IPS-18c (cell line): Measurements from ENCODE around the gene MAPK1.
"Not testable (repeated sequence)": the region's sequence is repeated elsewhere in the genome, so short reads cannot be mapped to it uniquely, and the experiment has no call there.

Experiments
- H3K4me3 ChIP-seq: 2 replicates; pipeline ENCODE4 v1.7.0; 2013; ENCODE audit warnings: low read depth, mild to moderate bottlenecking, low read length, moderate library complexity; ENCODE audit not compliant: insufficient read depth
- H3K9me3 ChIP-seq: one replicate; pipeline ENCODE4 v1.6.1; 2013; ENCODE audit warnings: mild to moderate bottlenecking, low read length, moderate library complexity; ENCODE audit not compliant: control insufficient read depth, insufficient read depth

The MAPK1 gene

GRCh38 chr22:21790359-21790758 lies 77.1 kb downstream of the MAPK1 start:
- no peak overlapping the region for H3K4me3 ChIP-seq
- H3K9me3 ChIP-seq = no peaks in the 10 kb centered on the region

DNA sequence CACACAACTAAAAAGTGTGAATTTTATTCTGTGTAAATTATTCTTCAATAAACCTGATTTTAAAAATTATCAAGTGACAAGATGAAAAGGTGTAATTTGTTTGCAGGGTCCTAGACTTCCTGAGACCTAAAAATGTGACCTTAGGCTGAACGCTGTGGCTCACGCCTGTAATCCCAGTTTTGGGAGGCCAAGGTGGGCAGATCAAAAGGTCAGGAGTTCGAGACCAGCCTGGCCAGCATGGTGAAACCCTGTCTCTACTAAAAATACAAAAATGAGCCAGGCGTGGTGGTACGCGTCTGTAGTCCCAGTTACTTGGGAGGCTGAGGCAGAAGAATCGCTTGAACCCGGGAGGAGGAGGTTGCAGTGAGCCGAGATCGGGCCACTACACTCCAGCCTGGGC lies 79.9 kb downstream of the MAPK1 start:
- H3K4me3 ChIP-seq, H3K9me3 ChIP-seq: not testable (repeated sequence)

DNA sequence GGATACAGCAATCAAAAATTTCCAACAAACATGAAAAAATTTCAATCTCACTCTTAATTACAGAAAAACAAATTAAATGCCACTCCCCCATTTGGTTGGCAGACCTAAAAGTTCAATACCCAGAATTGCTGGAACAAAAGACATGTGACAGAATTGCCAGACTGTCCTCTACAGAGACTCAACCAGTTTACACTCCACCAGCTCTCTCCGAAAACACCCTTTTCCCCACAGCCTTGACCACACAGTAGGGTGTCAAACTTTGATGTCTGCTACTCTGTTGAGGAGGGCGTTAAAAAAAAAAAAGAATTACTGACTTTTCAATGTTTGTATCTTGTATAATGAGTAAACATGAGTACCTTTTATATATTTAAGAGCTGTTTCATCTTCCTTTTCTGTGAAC lies 87.2 kb downstream of the MAPK1 start:
- Histone ChIP-seq H3K9me3 (no peaks in the 10 kb centered on the region), H3K4me3 (no peak overlapping the region)

DNA sequence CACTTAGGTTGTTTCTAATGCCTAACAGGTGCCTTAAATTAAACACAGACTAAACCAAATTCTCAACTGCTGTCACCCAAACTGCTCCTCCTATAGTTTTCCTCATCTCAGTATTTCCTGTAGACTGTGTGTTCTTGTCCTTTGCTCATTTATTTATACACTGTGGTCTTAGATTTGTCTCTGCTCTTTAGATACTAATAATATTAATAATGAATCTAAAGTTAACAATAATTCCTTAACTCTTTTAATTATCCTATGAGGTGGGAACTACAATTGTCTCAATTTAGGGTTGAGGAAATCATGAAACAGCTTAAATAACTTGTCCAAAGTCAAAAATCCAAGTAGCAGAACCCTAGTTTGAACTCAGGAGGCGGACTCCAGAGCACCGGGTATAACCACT lies 88.0 kb downstream of the MAPK1 start:
- Histone ChIP-seq H3K9me3 (no peaks in the 10 kb centered on the region), H3K4me3 (no peak overlapping the region)

- no peaks in the 10 kb centered on the region for H3K9me3 ChIP-seq
- H3K4me3 ChIP-seq = no peak overlapping the region
These were observed 88.6 kb downstream of the MAPK1 start for GRCh38 chr22:21778705-21779363.

DNA sequence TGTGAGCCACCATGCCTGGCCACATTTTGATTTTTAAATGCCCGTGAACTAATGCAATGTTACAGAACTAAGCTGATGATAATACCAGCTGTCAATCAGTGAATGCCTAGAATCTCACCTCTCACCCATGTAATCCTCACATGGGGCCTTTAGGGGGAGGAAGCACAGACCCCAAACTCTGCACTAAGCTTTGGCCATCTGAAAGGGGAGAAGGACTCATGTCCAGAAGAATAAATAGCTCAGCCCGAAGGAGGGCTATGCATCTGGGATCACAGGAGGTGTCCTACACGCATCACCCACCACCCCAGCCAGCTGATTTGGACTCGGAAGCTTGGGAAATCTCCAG lies 95.8 kb downstream of the MAPK1 start:
- Histone ChIP-seq H3K9me3 (no peaks in the 10 kb centered on the region), H3K4me3 (no peak overlapping the region)

- no peak overlapping the region for H3K4me3 ChIP-seq
- H3K9me3 ChIP-seq = no peaks in the 10 kb centered on the region
These were observed 99.0 kb downstream of the MAPK1 start for GRCh38 chr22:21768435-21768834.

- H3K4me3 ChIP-seq = no peak overlapping the region
- no peaks in the 10 kb centered on the region for H3K9me3 ChIP-seq
These were observed 100.6 kb downstream of the MAPK1 start for GRCh38 chr22:21766691-21767462.

DNA sequence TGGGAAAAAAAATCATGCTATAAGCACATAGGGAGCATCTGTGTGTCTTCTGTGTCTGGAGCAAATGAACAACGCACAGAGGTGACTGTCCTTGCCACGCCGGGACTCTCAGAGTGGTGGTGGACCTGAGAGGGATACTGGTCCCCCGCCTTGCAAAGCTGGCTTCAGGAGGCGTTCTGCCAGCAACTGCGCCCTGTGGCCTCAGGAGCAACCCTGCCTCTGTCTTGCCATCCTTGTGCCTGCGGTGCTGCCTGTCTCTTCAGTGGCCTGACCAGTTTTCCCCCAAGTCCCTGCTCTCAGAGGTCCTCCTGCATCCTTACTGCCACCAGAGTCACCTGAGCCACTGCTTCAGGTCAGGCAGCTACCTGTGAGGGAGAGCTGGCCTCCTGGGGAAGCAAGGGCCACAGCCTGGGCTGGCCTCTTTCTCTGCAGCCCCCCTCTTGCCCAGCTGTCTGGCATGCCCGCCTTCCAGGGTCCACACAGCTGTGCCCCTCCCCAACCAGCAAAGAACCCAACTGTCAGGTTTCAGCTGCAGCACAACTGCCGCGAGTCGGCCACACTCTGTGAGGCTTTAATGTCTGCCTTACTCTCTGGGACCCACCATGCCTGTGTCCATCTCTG lies 101.4 kb downstream of the MAPK1 start:
- Histone ChIP-seq H3K9me3 (no peaks in the 10 kb centered on the region), H3K4me3 (no peak overlapping the region)

GRCh38 chr22:21764038-21764804 lies 103.2 kb downstream of the MAPK1 start:
- H3K4me3 ChIP-seq = no peak overlapping the region
- H3K9me3 ChIP-seq = no peaks in the 10 kb centered on the region

- H3K9me3 ChIP-seq = no peaks in the 10 kb centered on the region
- no peak overlapping the region for H3K4me3 ChIP-seq
These were observed 104.5 kb downstream of the MAPK1 start for GRCh38 chr22:21762712-21763581.

GRCh38 chr22:21761994-21762680 lies 105.3 kb downstream of the MAPK1 start:
- no peak overlapping the region for H3K4me3 ChIP-seq
- H3K9me3 ChIP-seq = no peaks in the 10 kb centered on the region

DNA sequence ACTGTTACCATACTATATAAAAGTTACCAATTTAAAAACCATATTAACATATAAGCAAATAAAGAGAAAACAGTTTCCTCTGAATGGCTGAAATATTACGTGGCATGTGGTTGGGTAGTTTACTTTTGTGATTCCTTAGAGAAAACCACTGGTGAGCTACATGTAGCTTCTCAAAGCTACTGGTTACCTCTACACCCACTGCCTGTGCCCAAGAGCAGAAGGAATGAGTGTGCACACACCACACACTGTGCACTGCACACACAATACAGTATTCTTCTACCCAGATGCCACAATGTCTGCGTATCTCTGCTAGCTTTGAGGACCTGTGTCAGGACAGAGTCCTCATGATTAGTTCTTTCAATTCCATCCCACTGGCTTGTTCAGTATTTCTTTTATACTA lies 106.4 kb downstream of the MAPK1 start:
- no peak overlapping the region for H3K4me3 ChIP-seq
- no peaks in the 10 kb centered on the region for H3K9me3 ChIP-seq

GRCh38 chr22:21760640-21761039 lies 106.8 kb downstream of the MAPK1 start:
- H3K9me3 ChIP-seq = no peaks in the 10 kb centered on the region
- no peak overlapping the region for H3K4me3 ChIP-seq

GRCh38 chr22:21759646-21760376 lies 107.6 kb downstream of the MAPK1 start:
- Histone ChIP-seq H3K4me3 (no peak overlapping the region), H3K9me3 (no peaks in the 10 kb centered on the region)

GRCh38 chr22:21759093-21759492 lies 108.4 kb downstream of the MAPK1 start:
- Histone ChIP-seq H3K4me3 (no peak overlapping the region), H3K9me3 (no peaks in the 10 kb centered on the region)
